ENCODE data around the gene CCM2.
"Not testable (repeated sequence)": the region's sequence is repeated elsewhere in the genome, so short reads cannot be mapped to it uniquely, and the experiment has no call there.

CCM2 gene

GRCh38 chr7:44981035-44981706 lies 18.8 kb upstream of the CCM2 start:
- DNase-seq (ENCODE audit: low read depth in 2 of 2): peak; percentile 37 to 54

- DNase-seq (ENCODE audit: low read depth in 2 of 2): no peak
These were observed 17.5 kb upstream of the CCM2 start for GRCh38 chr7:44982535-44982923.

GRCh38 chr7:44982970-44983369 lies 17.0 kb upstream of the CCM2 start:
- DNase-seq (ENCODE audit: low read depth in 2 of 2): no peak

- DNase-seq (ENCODE audit: low read depth in 2 of 2): no peak
These were observed 16.1 kb upstream of the CCM2 start for GRCh38 chr7:44983742-44984477.

GRCh38 chr7:44984478-44984758 lies 15.6 kb upstream of the CCM2 start:
- DNase-seq (ENCODE audit: low read depth in 2 of 2): no peak

- DNase-seq (ENCODE audit: low read depth in 2 of 2): no peak
These were observed 14.8 kb upstream of the CCM2 start for GRCh38 chr7:44985033-44985695.

- no peak for DNase-seq (ENCODE audit: low read depth in 2 of 2)
These were observed 14.1 kb upstream of the CCM2 start for GRCh38 chr7:44985900-44986217.

GRCh38 chr7:44986218-44987053 lies 13.6 kb upstream of the CCM2 start:
- peak; percentile 94 to 96 for DNase-seq (ENCODE audit: low read depth in 2 of 2)

- no peak for DNase-seq (ENCODE audit: low read depth in 2 of 2)
These were observed 12.5 kb upstream of the CCM2 start for GRCh38 chr7:44987457-44987856.

- no peak for DNase-seq (ENCODE audit: low read depth in 2 of 2)
These were observed 12.0 kb upstream of the CCM2 start for GRCh38 chr7:44987996-44988395.

GRCh38 chr7:44988701-44989100 lies 11.3 kb upstream of the CCM2 start:
- no peak for DNase-seq (ENCODE audit: low read depth in 2 of 2)

GRCh38 chr7:44989132-44989531 lies 10.9 kb upstream of the CCM2 start:
- no peak for DNase-seq (ENCODE audit: low read depth in 2 of 2)

GRCh38 chr7:44990109-44991023 lies 9.6 kb upstream of the CCM2 start:
- no peak for DNase-seq (ENCODE audit: low read depth in 2 of 2)

GRCh38 chr7:44992004-44992795 lies 7.8 kb upstream of the CCM2 start:
- DNase-seq (ENCODE audit: low read depth in 2 of 2): not testable (repeated sequence)

GRCh38 chr7:44994877-44995554 lies 5.0 kb upstream of the CCM2 start:
- no peak for DNase-seq (ENCODE audit: low read depth in 2 of 2)

GRCh38 chr7:44995555-44996493 lies 4.2 kb upstream of the CCM2 start:
- DNase-seq (ENCODE audit: low read depth in 2 of 2): no peak

- no peak for DNase-seq (ENCODE audit: low read depth in 2 of 2)
These were observed 1.7 kb upstream of the CCM2 start for GRCh38 chr7:44998153-44998871.
